ENCODE measurements around the gene METTL22. TPM values are rescaled to one million over a fixed set of nuclear protein-coding genes. Genes with fewer than 3 reads are reported as not detected.
A peak's percentile ranks its signal among the peaks of the same experiment; 100 is the strongest.

The METTL22 gene
- total RNA-seq, 1 donor from 2014 or later = 87.9 TPM

DNA sequence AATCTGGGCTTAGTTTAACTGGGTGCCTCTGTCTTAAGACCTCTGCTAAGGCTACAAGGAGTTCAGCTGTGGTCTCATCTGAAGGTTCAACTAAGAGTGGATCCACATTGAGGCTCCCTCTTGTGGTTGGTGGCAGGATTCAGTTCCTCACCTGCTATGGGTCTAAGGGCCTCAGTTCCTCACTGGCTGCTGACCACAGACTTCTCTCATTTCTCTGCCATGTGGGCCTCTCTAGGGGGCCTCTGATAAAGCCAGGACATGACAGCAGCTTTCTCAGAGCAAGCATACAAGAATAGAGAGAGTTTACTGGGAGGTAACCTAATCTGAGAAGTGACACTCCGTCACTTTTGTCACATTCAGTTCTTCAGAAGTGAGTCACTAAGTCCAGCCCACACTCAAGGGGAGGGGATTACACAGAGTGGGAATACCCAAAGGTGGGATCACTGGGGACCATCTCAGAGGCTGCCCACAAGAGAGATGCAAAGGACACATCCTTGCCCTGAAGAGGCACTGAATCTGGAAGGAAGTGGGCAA lies 33.8 kb downstream of the METTL22 start:
- Mint-ChIP-seq H3K27ac (ENCODE audit: unreplicated experiment) (no peak overlapping the region), H3K36me3 (ENCODE audit: unreplicated experiment) (no peaks in the 10 kb centered on the region), H3K4me3 (ENCODE audit: unreplicated experiment) (no peak overlapping the region), H3K4me1 (ENCODE audit: low read depth, unreplicated experiment) (no peaks in the 10 kb centered on the region), H3K27me3 (ENCODE audit: unreplicated experiment) (peaks cover 2% of the 10 kb centered on the region), H3K9me3 (ENCODE audit: unreplicated experiment) (no peaks in the 10 kb centered on the region)
- TF ChIP-seq, protein P1, sequence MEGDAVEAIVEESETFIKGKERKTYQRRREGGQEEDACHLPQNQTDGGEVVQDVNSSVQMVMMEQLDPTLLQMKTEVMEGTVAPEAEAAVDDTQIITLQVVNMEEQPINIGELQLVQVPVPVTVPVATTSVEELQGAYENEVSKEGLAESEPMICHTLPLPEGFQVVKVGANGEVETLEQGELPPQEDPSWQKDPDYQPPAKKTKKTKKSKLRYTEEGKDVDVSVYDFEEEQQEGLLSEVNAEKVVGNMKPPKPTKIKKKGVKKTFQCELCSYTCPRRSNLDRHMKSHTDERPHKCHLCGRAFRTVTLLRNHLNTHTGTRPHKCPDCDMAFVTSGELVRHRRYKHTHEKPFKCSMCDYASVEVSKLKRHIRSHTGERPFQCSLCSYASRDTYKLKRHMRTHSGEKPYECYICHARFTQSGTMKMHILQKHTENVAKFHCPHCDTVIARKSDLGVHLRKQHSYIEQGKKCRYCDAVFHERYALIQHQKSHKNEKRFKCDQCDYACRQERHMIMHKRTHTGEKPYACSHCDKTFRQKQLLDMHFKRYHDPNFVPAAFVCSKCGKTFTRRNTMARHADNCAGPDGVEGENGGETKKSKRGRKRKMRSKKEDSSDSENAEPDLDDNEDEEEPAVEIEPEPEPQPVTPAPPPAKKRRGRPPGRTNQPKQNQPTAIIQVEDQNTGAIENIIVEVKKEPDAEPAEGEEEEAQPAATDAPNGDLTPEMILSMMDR (IDR thresholded peaks at IDR 0.05; ENCODE audit: partially characterized antibody, unreplicated experiment) = peak; percentile 58
- DNase-seq = peak; percentile 49

DNA sequence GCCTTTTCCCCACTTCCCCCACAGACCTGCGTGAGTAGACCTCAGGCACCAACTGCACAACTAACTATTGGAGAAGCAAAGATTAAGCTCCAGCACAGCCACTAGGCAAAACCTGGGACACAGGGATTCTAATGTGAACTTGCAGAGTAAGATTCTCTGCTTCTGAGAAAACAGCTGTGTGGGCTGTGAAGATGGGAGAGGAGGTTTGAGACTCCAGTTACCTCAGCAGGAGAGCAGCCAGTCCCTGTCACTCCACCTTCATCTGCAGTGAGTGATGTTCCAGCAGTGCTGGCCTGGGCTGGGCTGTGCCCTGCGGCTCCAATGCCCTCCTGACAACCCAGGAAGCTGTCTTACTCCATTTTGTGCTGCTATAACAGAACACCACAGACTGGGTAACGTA lies 34.9 kb downstream of the METTL22 start:
- Mint-ChIP-seq H3K9me3 (ENCODE audit: unreplicated experiment) (no peaks in the 10 kb centered on the region), H3K27ac (ENCODE audit: unreplicated experiment) (no peak overlapping the region), H3K4me3 (ENCODE audit: unreplicated experiment) (no peak overlapping the region), H3K27me3 (ENCODE audit: unreplicated experiment) (peaks cover 2% of the 10 kb centered on the region), H3K36me3 (ENCODE audit: unreplicated experiment) (no peaks in the 10 kb centered on the region), H3K4me1 (ENCODE audit: low read depth, unreplicated experiment) (no peaks in the 10 kb centered on the region)
- DNase-seq = no peak
- TF ChIP-seq, protein P1 (IDR thresholded peaks at IDR 0.05; ENCODE audit: partially characterized antibody, unreplicated experiment) = no peak

- no peaks in the 10 kb centered on the region for H3K27me3 Mint-ChIP-seq (ENCODE audit: unreplicated experiment)
- no peaks in the 10 kb centered on the region for H3K9me3 Mint-ChIP-seq (ENCODE audit: unreplicated experiment)
- peak; percentile 83 for DNase-seq
- no peak overlapping the region for H3K27ac Mint-ChIP-seq (ENCODE audit: unreplicated experiment)
- H3K36me3 Mint-ChIP-seq (ENCODE audit: unreplicated experiment) = no peaks in the 10 kb centered on the region
- no peak overlapping the region for H3K4me3 Mint-ChIP-seq (ENCODE audit: unreplicated experiment)
- no peaks in the 10 kb centered on the region for H3K4me1 Mint-ChIP-seq (ENCODE audit: low read depth, unreplicated experiment)
- TF ChIP-seq, protein P1 (IDR thresholded peaks at IDR 0.05; ENCODE audit: partially characterized antibody, unreplicated experiment) = peak; percentile 67
These were observed 39.4 kb downstream of the METTL22 start for GRCh38 chr16:8660841-8661301.

DNA sequence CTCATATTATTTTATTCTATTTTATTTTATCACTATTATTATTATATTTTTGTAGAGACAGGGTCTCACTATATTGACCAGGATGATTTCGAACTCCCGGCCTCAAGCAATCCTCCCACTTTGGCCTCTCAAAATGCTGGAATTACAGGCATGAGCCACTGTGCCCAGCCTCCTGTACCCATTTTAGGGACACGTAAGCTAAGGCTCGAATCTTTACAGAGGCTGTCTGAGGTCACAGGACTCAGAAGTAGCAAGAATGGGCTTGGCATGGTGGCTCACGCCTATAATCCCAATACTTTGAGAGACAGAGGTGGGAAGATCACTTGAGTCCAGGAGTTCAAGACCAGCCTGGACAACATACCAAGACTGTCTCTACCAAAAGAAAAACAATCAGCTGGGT lies 40.2 kb downstream of the METTL22 start:
- TF ChIP-seq, protein P1 (IDR thresholded peaks at IDR 0.05; ENCODE audit: partially characterized antibody, unreplicated experiment) = no peak
- no peaks in the 10 kb centered on the region for H3K36me3 Mint-ChIP-seq (ENCODE audit: unreplicated experiment)
- no peaks in the 10 kb centered on the region for H3K4me1 Mint-ChIP-seq (ENCODE audit: low read depth, unreplicated experiment)
- no peaks in the 10 kb centered on the region for H3K9me3 Mint-ChIP-seq (ENCODE audit: unreplicated experiment)
- no peaks in the 10 kb centered on the region for H3K27me3 Mint-ChIP-seq (ENCODE audit: unreplicated experiment)
- H3K27ac Mint-ChIP-seq (ENCODE audit: unreplicated experiment) = no peak overlapping the region
- H3K4me3 Mint-ChIP-seq (ENCODE audit: unreplicated experiment) = no peak overlapping the region
- DNase-seq = no peak

GRCh38 chr16:8663192-8664089 lies 41.9 kb downstream of the METTL22 start:
- TF ChIP-seq, protein P1 (IDR thresholded peaks at IDR 0.05; ENCODE audit: partially characterized antibody, unreplicated experiment) = no peak
- H3K9me3 Mint-ChIP-seq (ENCODE audit: unreplicated experiment) = no peaks in the 10 kb centered on the region
- no peaks in the 10 kb centered on the region for H3K4me1 Mint-ChIP-seq (ENCODE audit: low read depth, unreplicated experiment)
- no peak overlapping the region for H3K27ac Mint-ChIP-seq (ENCODE audit: unreplicated experiment)
- no peak overlapping the region for H3K4me3 Mint-ChIP-seq (ENCODE audit: unreplicated experiment)
- H3K27me3 Mint-ChIP-seq (ENCODE audit: unreplicated experiment) = no peaks in the 10 kb centered on the region
- DNase-seq = no peak
- H3K36me3 Mint-ChIP-seq (ENCODE audit: unreplicated experiment) = no peaks in the 10 kb centered on the region
